Measurements from ENCODE around the gene NHP2.

DNA sequence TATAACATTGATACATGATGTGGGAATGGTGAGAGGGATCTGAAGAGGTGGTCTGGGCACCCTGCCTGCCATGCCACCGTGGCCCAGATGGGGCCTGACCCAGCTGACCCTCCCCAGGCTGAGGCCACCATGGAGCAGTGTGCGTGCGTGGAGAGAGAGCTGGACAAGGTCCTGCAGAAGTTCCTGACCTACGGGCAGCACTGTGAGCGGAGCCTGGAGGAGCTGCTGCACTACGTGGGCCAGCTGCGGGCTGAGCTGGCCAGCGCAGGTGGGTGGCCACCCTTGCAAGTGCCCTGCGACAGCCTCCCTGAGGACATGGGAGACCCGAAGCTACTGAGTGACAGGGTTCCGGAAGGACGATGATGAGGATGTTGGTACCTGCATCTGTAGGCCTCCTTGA, 15.7 kb downstream of the NHP2 start:
- TF ChIP-seq, protein P1, sequence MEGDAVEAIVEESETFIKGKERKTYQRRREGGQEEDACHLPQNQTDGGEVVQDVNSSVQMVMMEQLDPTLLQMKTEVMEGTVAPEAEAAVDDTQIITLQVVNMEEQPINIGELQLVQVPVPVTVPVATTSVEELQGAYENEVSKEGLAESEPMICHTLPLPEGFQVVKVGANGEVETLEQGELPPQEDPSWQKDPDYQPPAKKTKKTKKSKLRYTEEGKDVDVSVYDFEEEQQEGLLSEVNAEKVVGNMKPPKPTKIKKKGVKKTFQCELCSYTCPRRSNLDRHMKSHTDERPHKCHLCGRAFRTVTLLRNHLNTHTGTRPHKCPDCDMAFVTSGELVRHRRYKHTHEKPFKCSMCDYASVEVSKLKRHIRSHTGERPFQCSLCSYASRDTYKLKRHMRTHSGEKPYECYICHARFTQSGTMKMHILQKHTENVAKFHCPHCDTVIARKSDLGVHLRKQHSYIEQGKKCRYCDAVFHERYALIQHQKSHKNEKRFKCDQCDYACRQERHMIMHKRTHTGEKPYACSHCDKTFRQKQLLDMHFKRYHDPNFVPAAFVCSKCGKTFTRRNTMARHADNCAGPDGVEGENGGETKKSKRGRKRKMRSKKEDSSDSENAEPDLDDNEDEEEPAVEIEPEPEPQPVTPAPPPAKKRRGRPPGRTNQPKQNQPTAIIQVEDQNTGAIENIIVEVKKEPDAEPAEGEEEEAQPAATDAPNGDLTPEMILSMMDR (IDR thresholded peaks at IDR 0.05; ENCODE audit: borderline replicate concordance, extremely low read depth, low read length, poor library complexity, severe bottlenecking), result no peak
- no peak for TF ChIP-seq EZH2 (IDR thresholded peaks at IDR 0.05; ENCODE audit: borderline replicate concordance, low read depth, low read length, severe bottlenecking)

Measured in DND-41 (cell line).